Nephron progenitor cell (in vitro differentiated cells): ENCODE results near the gene GPATCH2.

Experiments
- DNase-seq: peaks from one replicate; pipeline ENCODE4 v3.0.0; 2021
- H3K27ac Mint-ChIP-seq: 2 replicates; pipeline ENCODE4 v1.8.0; 2021; ENCODE audit warnings: mild to moderate bottlenecking, moderate library complexity, mixed read lengths
- H3K27me3 Mint-ChIP-seq: 2 replicates; pipeline ENCODE4 v1.8.0; 2021; ENCODE audit warnings: mild to moderate bottlenecking, low read depth, mixed read lengths; ENCODE audit not compliant: poor library complexity
- H3K36me3 Mint-ChIP-seq: 2 replicates; pipeline ENCODE4 v1.8.0; 2021; ENCODE audit warnings: low read depth, mixed read lengths
- H3K4me1 Mint-ChIP-seq: 2 replicates; pipeline ENCODE4 v1.8.0; 2021; ENCODE audit warnings: mixed read lengths
- H3K4me3 Mint-ChIP-seq: 2 replicates; pipeline ENCODE4 v1.8.0; 2021; ENCODE audit warnings: mild to moderate bottlenecking, moderate library complexity, mixed read lengths
- H3K9me3 Mint-ChIP-seq: 2 replicates; pipeline ENCODE4 v1.8.0; 2021; ENCODE audit warnings: mild to moderate bottlenecking, moderate library complexity, mixed read lengths
- CTCF ChIP-seq: fragments of 200-600 bp; sonication (generic); IDR thresholded peaks from 2 replicates; pipeline ENCODE4 v1.5.0; 2021; ENCODE audit warnings: antibody characterized with exemption

Gene GPATCH2

GRCh38 chr1:217552339-217552951, 78.4 kb downstream of the GPATCH2 start:
- no peak overlapping the region for H3K4me3 Mint-ChIP-seq
- no peak for DNase-seq
- no peaks in the 10 kb centered on the region for H3K4me1 Mint-ChIP-seq
- H3K9me3 Mint-ChIP-seq = peaks cover 12% of the 10 kb centered on the region
- TF ChIP-seq CTCF = no peak
- no peak overlapping the region for H3K27ac Mint-ChIP-seq
- H3K27me3 Mint-ChIP-seq = no peaks in the 10 kb centered on the region
- peaks cover 19% of the 10 kb centered on the region for H3K36me3 Mint-ChIP-seq

- Mint-ChIP-seq H3K36me3 (peaks cover 23% of the 10 kb centered on the region), H3K4me1 (no peaks in the 10 kb centered on the region), H3K27me3 (no peaks in the 10 kb centered on the region), H3K9me3 (peaks cover 22% of the 10 kb centered on the region), H3K27ac (no peak overlapping the region), H3K4me3 (no peak overlapping the region)
- DNase-seq = no peak
- no peak for TF ChIP-seq CTCF
These were observed 88.1 kb downstream of the GPATCH2 start for GRCh38 chr1:217542837-217543236.

GRCh38 chr1:217542136-217542777, 88.6 kb downstream of the GPATCH2 start:
- Mint-ChIP-seq H3K27ac (no peak overlapping the region), H3K36me3 (peaks cover 17% of the 10 kb centered on the region), H3K4me3 (no peak overlapping the region), H3K4me1 (no peaks in the 10 kb centered on the region), H3K27me3 (no peaks in the 10 kb centered on the region), H3K9me3 (peaks cover 16% of the 10 kb centered on the region)
- no peak for TF ChIP-seq CTCF
- no peak for DNase-seq

- DNase-seq = no peak
- Mint-ChIP-seq H3K9me3 (peaks cover under 1% of the 10 kb centered on the region), H3K4me3 (no peak overlapping the region), H3K27me3 (no peaks in the 10 kb centered on the region), H3K4me1 (no peaks in the 10 kb centered on the region), H3K36me3 (peaks cover under 1% of the 10 kb centered on the region), H3K27ac (no peak overlapping the region)
- no peak for TF ChIP-seq CTCF
These were observed 90.6 kb downstream of the GPATCH2 start for GRCh38 chr1:217540321-217540720.

- no peaks in the 10 kb centered on the region for H3K9me3 Mint-ChIP-seq
These were observed 91.4 kb downstream of the GPATCH2 start for GRCh38 chr1:217539510-217539909.

More at GRCh38 chr1:217539510-217539909, 91.4 kb downstream of the GPATCH2 start:
- Mint-ChIP-seq H3K27me3 (no peaks in the 10 kb centered on the region), H3K4me1 (no peaks in the 10 kb centered on the region), H3K4me3 (no peak overlapping the region), H3K27ac (no peak overlapping the region), H3K36me3 (no peaks in the 10 kb centered on the region)
- DNase-seq = no peak
- no peak for TF ChIP-seq CTCF
